ENCODE measurements around the gene ZNF574. TPM values are rescaled to one million over a fixed set of nuclear protein-coding genes. Genes with fewer than 3 reads are reported as not detected.

Gene ZNF574
- total RNA-seq, 1 experiment from 2014 or later, result 31.5 TPM

DNA sequence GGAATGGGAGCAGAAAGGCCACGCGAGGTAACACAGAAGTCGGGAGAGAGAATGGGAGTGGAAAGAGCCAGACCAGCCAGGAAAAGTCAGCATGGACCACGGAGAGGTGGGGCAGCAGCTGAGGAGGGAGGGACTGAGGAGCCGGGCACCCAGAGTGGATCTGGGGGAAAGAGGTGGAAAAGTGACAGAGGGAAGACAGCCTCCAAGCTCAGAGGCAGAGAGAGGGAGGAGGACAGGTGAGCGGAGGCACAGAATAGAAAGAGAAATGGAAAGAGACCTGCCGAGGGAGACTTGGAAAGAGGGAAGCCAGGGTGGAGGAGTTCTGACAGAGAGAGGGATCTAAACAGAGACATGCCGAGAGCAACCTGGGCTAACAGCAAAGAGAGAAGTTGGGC, 7.6 kb upstream of the ZNF574 start:
- no peaks in the 10 kb centered on the region for H3K4me1 ChIP-seq
- H3K9me3 ChIP-seq (replicated peaks), result no peaks in the 10 kb centered on the region
- no peaks in the 10 kb centered on the region; the same call in 1 of the 2 replicates for H3K27me3 ChIP-seq
- DNase-seq, result peak in 1 of 2 experiments; percentile 28
- no peaks in the 10 kb centered on the region for H3K36me3 ChIP-seq
- H3K27ac ChIP-seq, result no peak overlapping the region
- peak overlapping the region; percentile 61 for H3K4me3 ChIP-seq

DNA sequence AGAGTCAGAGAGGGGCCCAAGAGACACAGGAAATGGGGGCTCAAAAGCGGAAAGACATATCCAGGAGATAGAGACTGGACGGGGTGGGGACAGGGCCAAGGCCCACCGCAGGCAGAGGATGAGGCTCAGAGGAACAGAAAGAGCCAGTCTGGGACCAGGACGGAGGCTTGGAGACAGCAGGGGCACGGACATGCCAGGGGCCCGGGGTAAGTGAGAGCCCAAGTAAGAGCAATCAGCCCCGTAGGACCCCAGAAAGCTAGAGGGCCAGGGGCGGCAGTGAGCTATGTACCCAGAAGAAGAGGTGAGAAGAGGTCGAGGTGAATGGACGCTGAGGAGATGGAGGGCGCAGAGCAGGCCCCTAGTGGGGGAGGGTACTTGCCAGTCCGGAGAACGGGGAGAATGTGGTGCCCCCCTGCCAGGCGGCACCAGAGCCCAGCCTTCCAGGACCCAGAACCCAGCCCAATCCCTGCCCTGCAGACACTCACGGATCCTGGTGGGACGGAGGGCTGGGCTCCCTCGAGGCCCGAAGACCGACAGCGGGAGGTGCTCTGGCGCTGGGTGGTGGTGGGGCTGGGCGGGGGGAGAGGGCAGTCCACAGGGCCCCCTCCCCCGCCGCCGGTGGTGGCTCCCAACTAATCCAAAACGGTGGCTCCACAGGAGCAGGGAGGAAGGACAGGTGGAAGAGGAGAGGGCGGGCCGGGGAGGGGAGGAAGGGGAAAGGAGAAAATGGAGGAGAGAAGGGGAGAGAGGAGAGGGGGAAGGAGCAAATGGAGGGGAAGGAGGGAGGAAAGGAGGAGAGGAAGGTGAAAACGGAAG, 7.0 kb upstream of the ZNF574 start:
- peak; percentile 27 to 48 for DNase-seq
- Histone ChIP-seq H3K36me3 (no peaks in the 10 kb centered on the region), H3K4me1 (no peaks in the 10 kb centered on the region), H3K27ac (no peak overlapping the region), H3K4me3 (peak overlapping the region; percentile 61), H3K27me3 (no peaks in the 10 kb centered on the region; the same call in 1 of the 2 replicates), H3K9me3 (replicated peaks) (no peaks in the 10 kb centered on the region)

DNA sequence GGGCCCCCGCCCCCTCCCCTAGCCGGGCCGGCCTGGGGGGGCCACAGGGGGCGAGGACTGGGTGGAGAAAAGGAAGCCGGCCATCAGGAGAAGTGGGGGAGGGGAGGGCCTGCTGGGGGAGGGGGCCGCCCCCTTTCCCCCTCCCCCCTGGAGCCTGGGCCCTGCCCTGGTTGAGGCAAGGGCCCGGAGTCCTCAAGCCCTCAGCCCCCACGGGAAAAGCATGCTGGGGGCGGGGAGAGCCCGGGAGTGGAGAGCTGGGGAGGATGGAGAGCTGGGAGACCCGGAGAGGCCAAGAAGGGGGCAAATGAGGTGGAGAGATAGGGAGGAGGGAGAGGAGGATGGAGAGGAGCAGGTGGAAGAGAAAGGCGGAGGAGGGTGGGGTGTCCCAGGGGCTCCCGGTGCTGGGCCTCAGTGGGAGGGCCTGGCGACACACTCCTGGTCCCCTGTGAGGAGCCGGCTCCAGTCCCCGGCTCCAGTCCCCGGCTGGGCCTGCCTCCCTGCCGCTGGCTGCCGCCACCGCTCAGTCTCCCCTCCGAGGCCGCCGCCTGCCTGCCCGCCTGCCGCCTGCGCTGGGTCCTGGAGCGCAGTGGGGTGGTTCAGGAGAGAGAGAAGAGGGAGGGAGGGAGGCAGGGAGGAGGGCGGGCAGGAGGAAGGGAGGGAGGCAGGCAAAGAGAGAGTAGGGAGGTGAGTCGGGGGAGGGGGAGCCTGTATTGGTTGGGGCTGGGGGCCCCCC, 6.2 kb upstream of the ZNF574 start, which contains the start of gene GRIK5:
GRIK5 (minus strand) TSS at position 588 of the 733 bp plus-strand sequence. CDS start 4,436 bp downstream, outside the sequence.
- peak; percentile 74 to 83 for DNase-seq
- peak within 1 kb of the TSS; percentile 17; the same call in 1 of the 2 replicates for H3K27ac ChIP-seq
- peak within 1 kb of the TSS; percentile 61 for H3K4me3 ChIP-seq
- no peaks in the 10 kb centered on the region for H3K36me3 ChIP-seq
- no peaks in the 10 kb centered on the region for H3K4me1 ChIP-seq
- no peaks in the 10 kb centered on the region for H3K9me3 ChIP-seq (replicated peaks)
- no peaks in the 10 kb centered on the region; the same call in 1 of the 2 replicates for H3K27me3 ChIP-seq

DNA sequence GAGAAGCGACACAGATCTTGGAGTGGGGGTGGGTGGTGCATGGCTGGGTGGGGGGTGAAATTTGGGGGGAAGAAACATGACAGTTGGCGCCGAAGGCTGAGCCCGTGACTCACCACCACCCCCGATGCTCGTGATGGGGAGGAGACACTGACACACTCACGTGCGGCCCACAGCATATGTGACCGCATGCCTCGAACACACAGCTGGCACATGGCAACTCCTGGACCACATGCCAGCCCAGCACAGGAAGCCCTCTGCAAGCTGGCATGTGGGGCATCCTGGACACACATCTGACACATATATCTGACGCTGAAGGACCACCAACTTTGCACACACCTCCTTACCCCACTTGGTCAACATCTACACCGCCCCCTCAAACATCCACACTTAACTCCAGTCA, 4.7 kb upstream of the ZNF574 start:
- H3K4me1 ChIP-seq, result no peaks in the 10 kb centered on the region
- no peak overlapping the region for H3K4me3 ChIP-seq
- H3K27ac ChIP-seq, result no peak overlapping the region
- no peak for DNase-seq
- no peaks in the 10 kb centered on the region for H3K9me3 ChIP-seq (replicated peaks)
- no peaks in the 10 kb centered on the region; the same call in 1 of the 2 replicates for H3K27me3 ChIP-seq
- H3K36me3 ChIP-seq, result no peaks in the 10 kb centered on the region

DNA sequence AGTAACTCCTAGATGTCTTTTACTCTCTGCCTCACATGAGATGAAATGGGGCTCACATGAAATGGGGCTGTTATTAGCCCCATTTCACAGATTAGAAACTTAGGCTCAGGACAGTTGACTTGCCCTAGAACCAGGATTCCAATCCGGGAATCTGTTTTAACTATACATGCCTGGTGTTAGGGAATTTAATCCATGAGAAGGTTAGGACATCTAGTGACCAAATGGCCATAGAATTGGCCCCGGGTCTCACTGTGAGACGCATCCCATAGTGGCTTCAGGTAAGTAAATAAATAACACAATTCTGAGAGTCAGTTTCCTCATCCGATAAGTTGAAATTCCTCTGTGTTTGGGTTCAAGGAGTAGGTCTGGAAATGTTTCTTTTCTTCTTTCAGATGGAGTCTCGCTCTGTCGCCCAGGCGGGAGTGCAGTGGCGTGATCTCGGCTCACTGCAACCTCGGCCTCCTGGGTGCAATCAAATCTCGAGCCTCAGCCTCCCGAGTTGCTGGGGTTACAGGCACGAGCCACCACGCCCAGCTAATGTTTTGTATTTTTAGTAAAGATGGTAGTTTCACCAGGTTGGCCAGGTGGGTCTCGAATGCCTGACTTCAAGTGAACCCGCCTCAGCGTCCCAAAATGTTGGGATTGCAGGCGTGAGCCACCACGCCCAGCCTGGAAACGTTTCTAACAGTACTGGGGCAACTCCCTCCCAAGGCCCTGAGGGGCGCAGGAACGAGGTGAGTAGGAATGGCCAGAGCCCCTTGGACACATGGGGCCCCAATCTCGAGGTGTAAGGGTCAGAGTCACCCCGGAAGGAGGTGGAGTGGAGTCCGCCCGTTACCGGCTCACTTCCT, 1.2 kb upstream of the ZNF574 start:
- Histone ChIP-seq H3K4me1 (no peaks in the 10 kb centered on the region), H3K36me3 (peaks cover 16% of the 10 kb centered on the region), H3K4me3 (peak overlapping the region; percentile 71), H3K9me3 (replicated peaks) (no peaks in the 10 kb centered on the region), H3K27me3 (no peaks in the 10 kb centered on the region; the same call in 1 of the 2 replicates), H3K27ac (peak overlapping the region; percentile 83)
- DNase-seq, result peak; percentile 47 to 62

DNA sequence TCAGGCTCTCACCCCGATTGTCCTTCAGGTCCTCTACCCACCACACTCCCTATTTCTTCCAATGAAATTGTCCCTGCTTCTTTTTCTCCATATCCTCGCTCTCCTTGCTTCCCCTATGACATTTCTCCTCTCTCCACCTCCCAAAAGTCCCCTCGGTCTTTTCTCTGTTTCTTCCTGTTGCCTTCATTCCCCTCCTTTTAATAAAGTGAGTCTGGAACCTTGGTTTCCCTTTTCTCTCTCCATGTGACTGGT, 676 bp upstream of the ZNF574 start:
- Histone ChIP-seq H3K4me1 (no peaks in the 10 kb centered on the region), H3K27ac (peak overlapping the region; percentile 83), H3K27me3 (no peaks in the 10 kb centered on the region; the same call in 1 of the 2 replicates), H3K4me3 (peak overlapping the region; percentile 71), H3K36me3 (peaks cover 21% of the 10 kb centered on the region), H3K9me3 (replicated peaks) (no peaks in the 10 kb centered on the region)
- DNase-seq, result no peak

DNA sequence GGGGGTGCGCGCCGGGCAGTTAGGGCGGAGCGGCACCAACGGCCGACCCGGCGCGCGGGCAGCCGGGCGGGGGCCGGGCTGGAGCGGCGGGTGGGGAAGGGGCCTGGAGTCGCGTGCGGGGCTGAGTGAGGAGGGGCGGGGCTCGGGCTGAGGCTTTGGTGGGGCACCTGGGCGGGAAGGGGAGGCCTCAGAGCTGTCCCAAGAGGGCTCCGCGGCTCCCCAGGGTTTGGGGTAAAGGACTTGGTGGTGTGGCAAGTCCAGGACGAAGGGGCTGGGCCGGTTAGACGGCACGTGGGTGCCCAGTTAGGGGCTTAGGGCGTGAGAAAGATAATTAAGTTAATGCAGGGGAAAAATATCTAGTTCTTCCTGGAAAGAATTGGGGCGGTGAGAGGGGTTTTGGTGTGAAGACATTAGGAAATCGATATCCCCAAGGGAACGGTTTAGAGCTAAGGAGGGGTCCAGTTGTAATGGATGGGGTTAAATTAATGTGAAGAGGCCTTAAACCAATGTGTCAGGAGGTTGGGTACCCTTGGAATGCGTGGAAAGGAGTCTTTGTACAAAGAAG, 496 bp downstream of the ZNF574 start:
- Histone ChIP-seq H3K27ac (peak overlapping the region; percentile 3; the same call in 1 of the 2 replicates), H3K4me3 (peak overlapping the region; percentile 71), H3K4me1 (no peaks in the 10 kb centered on the region), H3K36me3 (peaks cover 31% of the 10 kb centered on the region), H3K9me3 (replicated peaks) (no peaks in the 10 kb centered on the region), H3K27me3 (no peaks in the 10 kb centered on the region)
- no peak for DNase-seq

DNA sequence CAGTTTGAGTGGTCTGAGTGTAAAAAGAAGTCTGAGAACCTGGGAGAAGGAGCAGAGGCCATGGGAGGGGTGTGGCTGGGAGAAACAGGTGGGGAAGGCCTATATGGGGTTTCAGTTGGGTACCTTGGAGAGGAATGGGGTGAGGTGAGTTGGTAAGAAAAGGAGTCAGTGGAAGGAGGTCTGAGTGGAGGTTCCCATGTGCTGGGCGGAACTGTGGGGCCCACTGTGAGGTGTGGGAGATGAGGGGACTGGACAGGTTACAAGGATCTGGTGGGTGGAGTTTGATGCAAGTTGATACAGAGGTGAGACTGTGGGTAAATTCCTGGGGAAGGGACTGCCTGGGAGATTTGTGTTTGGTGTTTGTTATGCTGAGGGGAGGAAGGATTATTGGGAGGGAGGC, 2.1 kb downstream of the ZNF574 start:
- Histone ChIP-seq H3K4me3 (no peak overlapping the region), H3K27ac (no peak overlapping the region), H3K4me1 (no peaks in the 10 kb centered on the region), H3K27me3 (no peaks in the 10 kb centered on the region), H3K9me3 (replicated peaks) (no peaks in the 10 kb centered on the region), H3K36me3 (peaks cover 41% of the 10 kb centered on the region)
- DNase-seq, result no peak

DNA sequence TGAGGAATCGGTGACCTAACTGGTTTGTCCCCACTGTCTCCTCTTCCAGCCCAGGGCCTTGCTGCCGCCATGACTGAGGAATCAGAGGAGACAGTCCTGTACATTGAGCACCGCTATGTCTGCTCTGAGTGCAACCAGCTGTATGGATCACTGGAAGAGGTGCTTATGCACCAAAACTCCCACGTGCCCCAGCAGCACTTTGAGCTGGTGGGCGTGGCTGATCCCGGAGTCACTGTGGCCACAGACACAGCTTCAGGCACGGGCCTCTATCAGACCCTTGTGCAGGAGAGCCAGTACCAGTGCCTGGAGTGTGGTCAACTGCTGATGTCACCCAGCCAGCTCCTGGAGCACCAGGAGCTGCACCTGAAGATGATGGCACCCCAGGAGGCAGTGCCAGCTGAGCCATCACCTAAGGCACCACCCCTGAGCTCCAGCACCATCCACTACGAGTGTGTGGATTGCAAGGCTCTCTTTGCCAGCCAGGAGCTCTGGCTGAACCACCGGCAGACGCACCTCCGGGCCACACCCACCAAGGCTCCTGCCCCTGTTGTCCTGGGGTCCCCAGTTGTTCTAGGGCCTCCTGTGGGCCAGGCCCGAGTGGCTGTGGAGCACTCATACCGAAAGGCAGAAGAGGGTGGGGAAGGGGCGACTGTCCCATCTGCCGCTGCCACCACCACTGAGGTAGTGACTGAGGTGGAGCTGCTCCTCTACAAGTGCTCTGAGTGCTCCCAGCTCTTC, 2.7 kb downstream of the ZNF574 start:
- no peak overlapping the region for H3K4me3 ChIP-seq
- H3K27ac ChIP-seq, result no peak overlapping the region
- peaks cover 45% of the 10 kb centered on the region for H3K36me3 ChIP-seq
- no peaks in the 10 kb centered on the region for H3K27me3 ChIP-seq
- no peaks in the 10 kb centered on the region for H3K4me1 ChIP-seq
- no peak for DNase-seq
- no peaks in the 10 kb centered on the region for H3K9me3 ChIP-seq (replicated peaks)

DNA sequence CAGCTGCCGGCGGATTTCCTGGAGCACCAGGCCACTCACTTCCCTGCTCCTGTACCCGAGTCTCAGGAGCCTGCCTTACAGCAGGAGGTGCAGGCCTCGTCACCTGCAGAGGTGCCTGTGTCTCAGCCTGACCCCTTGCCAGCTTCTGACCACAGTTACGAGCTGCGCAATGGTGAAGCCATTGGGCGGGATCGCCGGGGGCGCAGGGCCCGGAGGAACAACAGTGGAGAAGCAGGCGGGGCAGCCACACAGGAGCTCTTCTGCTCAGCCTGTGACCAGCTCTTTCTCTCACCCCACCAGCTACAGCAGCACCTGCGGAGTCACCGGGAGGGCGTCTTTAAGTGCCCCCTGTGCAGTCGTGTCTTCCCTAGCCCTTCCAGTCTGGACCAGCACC, 3.3 kb downstream of the ZNF574 start:
- DNase-seq, result no peak
- Histone ChIP-seq H3K36me3 (peaks cover 47% of the 10 kb centered on the region), H3K27ac (no peak overlapping the region), H3K4me3 (no peak overlapping the region), H3K4me1 (no peaks in the 10 kb centered on the region), H3K27me3 (no peaks in the 10 kb centered on the region), H3K9me3 (replicated peaks) (no peaks in the 10 kb centered on the region)

DNA sequence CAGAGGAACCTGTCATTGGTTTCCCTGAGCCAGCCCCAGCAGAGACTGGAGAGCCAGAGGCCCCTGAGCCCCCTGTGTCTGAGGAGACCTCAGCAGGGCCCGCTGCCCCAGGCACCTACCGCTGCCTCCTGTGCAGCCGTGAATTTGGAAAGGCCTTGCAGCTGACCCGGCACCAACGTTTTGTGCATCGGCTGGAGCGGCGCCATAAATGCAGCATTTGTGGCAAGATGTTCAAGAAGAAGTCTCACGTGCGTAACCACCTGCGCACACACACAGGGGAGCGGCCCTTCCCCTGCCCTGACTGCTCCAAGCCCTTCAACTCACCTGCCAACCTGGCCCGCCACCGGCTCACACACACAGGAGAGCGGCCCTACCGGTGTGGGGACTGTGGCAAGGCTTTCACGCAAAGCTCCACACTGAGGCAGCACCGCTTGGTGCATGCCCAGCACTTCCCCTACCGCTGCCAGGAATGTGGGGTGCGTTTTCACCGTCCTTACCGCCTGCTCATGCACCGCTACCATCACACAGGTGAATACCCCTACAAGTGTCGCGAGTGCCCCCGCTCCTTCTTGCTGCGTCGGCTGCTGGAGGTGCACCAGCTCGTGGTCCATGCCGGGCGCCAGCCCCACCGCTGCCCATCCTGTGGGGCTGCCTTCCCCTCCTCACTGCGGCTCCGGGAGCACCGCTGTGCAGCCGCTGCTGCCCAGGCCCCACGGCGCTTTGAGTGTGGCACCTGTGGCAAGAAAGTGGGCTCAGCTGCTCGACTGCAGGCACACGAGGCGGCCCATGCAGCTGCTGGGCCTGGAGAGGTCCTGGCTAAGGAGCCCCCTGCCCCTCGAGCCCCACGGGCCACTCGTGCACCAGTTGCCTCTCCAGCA, 4.2 kb downstream of the ZNF574 start:
- Histone ChIP-seq H3K4me3 (no peak overlapping the region), H3K36me3 (peaks cover 47% of the 10 kb centered on the region), H3K27ac (no peak overlapping the region), H3K9me3 (replicated peaks) (no peaks in the 10 kb centered on the region), H3K4me1 (no peaks in the 10 kb centered on the region), H3K27me3 (no peaks in the 10 kb centered on the region)
- DNase-seq, result no peak

DNA sequence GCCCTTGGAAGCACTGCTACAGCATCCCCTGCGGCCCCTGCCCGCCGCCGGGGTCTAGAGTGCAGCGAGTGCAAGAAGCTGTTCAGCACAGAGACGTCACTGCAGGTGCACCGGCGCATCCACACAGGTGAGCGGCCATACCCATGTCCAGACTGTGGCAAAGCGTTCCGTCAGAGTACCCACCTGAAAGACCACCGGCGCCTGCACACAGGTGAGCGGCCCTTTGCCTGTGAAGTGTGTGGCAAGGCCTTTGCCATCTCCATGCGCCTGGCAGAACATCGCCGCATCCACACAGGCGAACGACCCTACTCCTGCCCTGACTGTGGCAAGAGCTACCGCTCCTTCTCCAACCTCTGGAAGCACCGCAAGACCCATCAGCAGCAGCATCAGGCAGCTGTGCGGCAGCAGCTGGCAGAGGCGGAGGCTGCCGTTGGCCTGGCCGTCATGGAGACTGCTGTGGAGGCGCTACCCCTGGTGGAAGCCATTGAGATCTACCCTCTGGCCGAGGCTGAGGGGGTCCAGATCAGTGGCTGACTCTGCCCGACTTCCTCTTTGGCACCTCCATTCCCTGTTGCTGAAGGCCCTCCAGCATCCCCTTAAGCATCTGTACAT, 4.9 kb downstream of the ZNF574 start:
- H3K36me3 ChIP-seq, result peaks cover 47% of the 10 kb centered on the region
- H3K27me3 ChIP-seq, result no peaks in the 10 kb centered on the region
- no peak for DNase-seq
- H3K27ac ChIP-seq, result no peak overlapping the region
- H3K4me3 ChIP-seq, result no peak overlapping the region
- H3K4me1 ChIP-seq, result no peaks in the 10 kb centered on the region
- H3K9me3 ChIP-seq (replicated peaks), result no peaks in the 10 kb centered on the region
